NOMO-1 treated with dmso at 0.1 percent for 144 hours (cell line): ENCODE results near the gene CAMK2G.
"Not testable (repeated sequence)": the region's sequence is repeated elsewhere in the genome, so short reads cannot be mapped to it uniquely, and the experiment has no call there.

Experiments
- DNase-seq: peaks from one replicate; lab custom pipeline; 2025; ENCODE audit not compliant: unreplicated experiment; lab: John Stamatoyannopoulos, UW

Gene CAMK2G

GRCh38 chr10:73905256-73906020 is 31.1 kb upstream of the CAMK2G start:
- DNase-seq, result no peak

- peak; percentile 11 for DNase-seq
Observed at GRCh38 chr10:73902351-73902750, 28.0 kb upstream of the CAMK2G start.

- DNase-seq, result no peak
Observed at GRCh38 chr10:73901261-73901660, 26.9 kb upstream of the CAMK2G start.

GRCh38 chr10:73900064-73900463 is 25.7 kb upstream of the CAMK2G start:
- DNase-seq, result no peak

- no peak for DNase-seq
Observed at GRCh38 chr10:73899423-73899822, 25.1 kb upstream of the CAMK2G start.

GRCh38 chr10:73898730-73899410 is 24.5 kb upstream of the CAMK2G start:
- DNase-seq, result no peak

- no peak for DNase-seq
Observed at GRCh38 chr10:73897693-73898092, 23.3 kb upstream of the CAMK2G start.

GRCh38 chr10:73895381-73895780 is 21.0 kb upstream of the CAMK2G start:
- not testable (repeated sequence) for DNase-seq

- no peak for DNase-seq
Observed at GRCh38 chr10:73894245-73894971, 20.1 kb upstream of the CAMK2G start.

GRCh38 chr10:73893426-73893825 is 19.1 kb upstream of the CAMK2G start:
- no peak for DNase-seq

GRCh38 chr10:73892310-73893030 is 18.1 kb upstream of the CAMK2G start:
- DNase-seq, result no peak

GRCh38 chr10:73891540-73891939 is 17.2 kb upstream of the CAMK2G start:
- no peak for DNase-seq

GRCh38 chr10:73890830-73891229 is 16.5 kb upstream of the CAMK2G start:
- not testable (repeated sequence) for DNase-seq

- DNase-seq, result no peak
Observed at GRCh38 chr10:73890261-73890660, 15.9 kb upstream of the CAMK2G start.

- not testable (repeated sequence) for DNase-seq
Observed at GRCh38 chr10:73889416-73889815, 15.1 kb upstream of the CAMK2G start.

GRCh38 chr10:73889014-73889413 is 14.7 kb upstream of the CAMK2G start:
- DNase-seq, result peak; percentile 80

- no peak for DNase-seq
Observed at GRCh38 chr10:73888514-73888913, 14.2 kb upstream of the CAMK2G start.

GRCh38 chr10:73887294-73888039 is 13.1 kb upstream of the CAMK2G start:
- no peak for DNase-seq

- DNase-seq, result no peak
Observed at GRCh38 chr10:73886661-73887293, 12.4 kb upstream of the CAMK2G start.

- peak; percentile 56 for DNase-seq
Observed at GRCh38 chr10:73886085-73886529, 11.8 kb upstream of the CAMK2G start.
